T-helper 2 cell treated with Interferon-gamma antibody and Interleukin-4, amounts not matched to agents 5 μg/mL and 100 μg/mL, for 36 hours (primary cell): ENCODE measurements around the gene SPANXN3.
"Not testable (repeated sequence)": the region's sequence is repeated elsewhere in the genome, so short reads cannot be mapped to it uniquely, and the experiment has no call there.

ENCODE experiments used
- DNase-seq: peaks from one replicate; pipeline ENCODE4 v3.0.0; 2021; ENCODE audit warnings: low spot score
- H3K27ac Mint-ChIP-seq: one replicate; pipeline ENCODE4 v1.8.0; 2021; ENCODE audit warnings: mild to moderate bottlenecking, mixed read lengths
- H3K27me3 Mint-ChIP-seq: one replicate; pipeline ENCODE4 v1.8.0; 2021; ENCODE audit warnings: low read depth, mixed read lengths
- H3K36me3 Mint-ChIP-seq: one replicate; pipeline ENCODE4 v1.8.0; 2021; ENCODE audit warnings: low read depth, mixed read lengths
- H3K4me1 Mint-ChIP-seq: one replicate; pipeline ENCODE4 v1.8.0; 2021; ENCODE audit warnings: low read depth, mixed read lengths
- H3K4me3 Mint-ChIP-seq: one replicate; pipeline ENCODE4 v1.8.0; 2022; ENCODE audit warnings: mild to moderate bottlenecking, moderate library complexity, mixed read lengths
- H3K9me3 Mint-ChIP-seq: one replicate; pipeline ENCODE4 v1.8.0; 2021; ENCODE audit warnings: mixed read lengths

Gene SPANXN3

DNA sequence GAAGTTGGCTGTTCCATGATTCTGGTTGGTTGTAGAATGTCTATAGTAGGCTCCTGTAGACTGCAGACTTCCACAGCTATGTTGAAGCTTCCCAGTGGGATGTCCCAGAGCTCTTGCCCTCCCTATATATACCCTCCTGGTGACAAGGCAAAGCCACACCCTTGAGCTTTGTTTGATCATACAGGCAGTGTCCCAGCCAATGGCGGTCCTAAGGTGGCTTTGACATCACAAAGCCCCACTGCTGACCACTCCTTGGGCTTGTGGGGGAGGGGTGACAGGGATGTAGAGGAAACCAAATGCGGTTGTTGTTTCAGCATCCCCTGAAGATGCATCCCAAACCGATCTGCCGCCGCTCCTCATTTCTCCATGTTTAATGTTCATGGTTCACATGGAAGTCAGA lies at the start of gene SPANXN3:
TSS of gene SPANXN3 (minus strand) at position 101 of the 400 bp plus-strand sequence. CDS start at position 17, 84 bp downstream.
- DNase-seq, H3K4me3 Mint-ChIP-seq, H3K27ac Mint-ChIP-seq, H3K27me3 Mint-ChIP-seq, H3K4me1 Mint-ChIP-seq, H3K36me3 Mint-ChIP-seq: not testable (repeated sequence)
- peaks cover 28% of the 10 kb centered on the region for H3K9me3 Mint-ChIP-seq

GRCh38 chrX:143536176-143536575 lies 18.9 kb upstream of the SPANXN3 start:
- Mint-ChIP-seq H3K9me3 (no peaks in the 10 kb centered on the region), H3K36me3 (no peaks in the 10 kb centered on the region), H3K4me3 (no peak overlapping the region), H3K4me1 (no peaks in the 10 kb centered on the region), H3K27ac (no peak overlapping the region), H3K27me3 (no peaks in the 10 kb centered on the region)
- DNase-seq: no peak

DNA sequence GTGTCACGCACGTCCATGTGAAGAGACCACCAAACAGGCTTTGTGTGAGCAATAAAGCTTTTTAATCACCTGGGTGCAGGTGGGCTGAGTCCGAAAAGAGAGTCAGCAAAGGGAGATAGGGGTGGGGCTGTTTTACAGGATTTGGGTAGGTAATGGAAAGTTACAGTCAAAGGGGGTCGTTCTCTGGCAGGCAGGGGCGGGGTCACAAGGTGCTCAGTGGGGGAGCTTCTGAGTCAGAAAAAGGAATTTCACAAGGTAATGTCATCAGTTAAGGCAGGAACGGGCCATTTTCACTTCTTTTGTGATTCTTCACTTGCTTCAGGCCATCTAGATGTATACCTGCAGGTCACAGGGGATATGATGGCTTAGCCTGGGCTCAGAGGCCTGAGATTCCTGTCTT lies 15.1 kb downstream of the SPANXN3 start:
- peaks cover 20% of the 10 kb centered on the region for H3K9me3 Mint-ChIP-seq
- H3K27ac Mint-ChIP-seq, H3K4me3 Mint-ChIP-seq, H3K36me3 Mint-ChIP-seq, H3K4me1 Mint-ChIP-seq, H3K27me3 Mint-ChIP-seq, DNase-seq: not testable (repeated sequence)

DNA sequence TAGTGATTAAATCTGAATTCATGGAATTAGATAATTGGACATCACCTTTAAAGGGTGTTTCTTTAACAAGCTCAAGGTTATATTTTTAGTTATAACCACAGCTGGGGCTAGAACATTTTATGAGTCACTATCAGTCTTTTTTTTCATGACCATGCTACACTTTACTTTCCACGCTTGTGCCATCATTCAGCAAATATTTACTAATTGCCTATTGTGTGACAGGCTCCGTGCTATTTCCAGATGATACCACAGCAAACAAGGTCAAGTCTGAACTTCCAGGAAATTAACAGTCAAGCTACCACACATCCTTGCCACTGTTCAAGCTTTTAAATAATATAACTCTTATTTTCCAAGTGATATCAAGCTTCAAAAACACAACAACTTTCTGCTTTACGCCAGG lies 16.5 kb downstream of the SPANXN3 start:
- no peak for DNase-seq
- H3K27me3 Mint-ChIP-seq: no peaks in the 10 kb centered on the region
- peaks cover 20% of the 10 kb centered on the region for H3K9me3 Mint-ChIP-seq
- H3K4me3 Mint-ChIP-seq: no peak overlapping the region
- H3K36me3 Mint-ChIP-seq: no peaks in the 10 kb centered on the region
- H3K27ac Mint-ChIP-seq: no peak overlapping the region
- H3K4me1 Mint-ChIP-seq: no peaks in the 10 kb centered on the region

- peaks cover 5% of the 10 kb centered on the region for H3K9me3 Mint-ChIP-seq
- H3K36me3 Mint-ChIP-seq: no peaks in the 10 kb centered on the region
These were observed 31.2 kb downstream of the SPANXN3 start for GRCh38 chrX:143486105-143486504.

DNA sequence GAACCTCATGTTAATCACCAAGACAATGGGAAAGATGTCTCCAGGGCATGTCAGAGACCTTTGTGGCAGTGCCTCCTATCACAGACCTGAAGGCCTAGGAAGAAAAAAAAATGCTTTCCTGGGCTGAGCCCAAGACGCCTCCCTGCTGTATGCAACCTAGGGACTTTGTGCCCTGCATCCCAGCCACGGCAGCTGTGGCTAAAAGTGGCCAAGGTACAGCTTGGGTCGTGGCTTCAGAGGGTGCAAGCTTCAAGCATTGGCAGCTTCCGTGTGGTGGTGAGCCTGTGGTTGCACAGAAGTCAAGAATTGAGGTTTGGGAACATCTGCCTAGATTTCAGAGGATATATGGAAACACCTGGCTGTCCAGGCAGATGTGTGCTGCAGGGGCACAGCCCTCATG lies 40.5 kb downstream of the SPANXN3 start:
- no peak overlapping the region for H3K27ac Mint-ChIP-seq
- no peak overlapping the region for H3K4me3 Mint-ChIP-seq
- DNase-seq: no peak
- H3K36me3 Mint-ChIP-seq: no peaks in the 10 kb centered on the region
- no peaks in the 10 kb centered on the region for H3K4me1 Mint-ChIP-seq
- no peaks in the 10 kb centered on the region for H3K27me3 Mint-ChIP-seq
- peaks cover 16% of the 10 kb centered on the region for H3K9me3 Mint-ChIP-seq

More at GRCh38 chrX:143486105-143486504, 31.2 kb downstream of the SPANXN3 start:
- Mint-ChIP-seq H3K27ac (no peak overlapping the region), H3K4me1 (no peaks in the 10 kb centered on the region), H3K27me3 (no peaks in the 10 kb centered on the region), H3K4me3 (no peak overlapping the region)
- no peak for DNase-seq

GRCh38 chrX:143472347-143472938 lies 44.8 kb downstream of the SPANXN3 start:
- H3K27ac Mint-ChIP-seq: no peak overlapping the region
- no peak for DNase-seq
- H3K36me3 Mint-ChIP-seq: no peaks in the 10 kb centered on the region
- H3K27me3 Mint-ChIP-seq: no peaks in the 10 kb centered on the region
- no peaks in the 10 kb centered on the region for H3K4me1 Mint-ChIP-seq
- no peak overlapping the region for H3K4me3 Mint-ChIP-seq
- peaks cover 11% of the 10 kb centered on the region for H3K9me3 Mint-ChIP-seq

GRCh38 chrX:143466130-143466529 lies 51.1 kb downstream of the SPANXN3 start:
- peaks cover 6% of the 10 kb centered on the region for H3K9me3 Mint-ChIP-seq
- H3K4me1 Mint-ChIP-seq: no peaks in the 10 kb centered on the region
- H3K36me3 Mint-ChIP-seq: no peaks in the 10 kb centered on the region
- no peaks in the 10 kb centered on the region for H3K27me3 Mint-ChIP-seq
- no peak overlapping the region for H3K4me3 Mint-ChIP-seq
- no peak overlapping the region for H3K27ac Mint-ChIP-seq
- DNase-seq: no peak

DNA sequence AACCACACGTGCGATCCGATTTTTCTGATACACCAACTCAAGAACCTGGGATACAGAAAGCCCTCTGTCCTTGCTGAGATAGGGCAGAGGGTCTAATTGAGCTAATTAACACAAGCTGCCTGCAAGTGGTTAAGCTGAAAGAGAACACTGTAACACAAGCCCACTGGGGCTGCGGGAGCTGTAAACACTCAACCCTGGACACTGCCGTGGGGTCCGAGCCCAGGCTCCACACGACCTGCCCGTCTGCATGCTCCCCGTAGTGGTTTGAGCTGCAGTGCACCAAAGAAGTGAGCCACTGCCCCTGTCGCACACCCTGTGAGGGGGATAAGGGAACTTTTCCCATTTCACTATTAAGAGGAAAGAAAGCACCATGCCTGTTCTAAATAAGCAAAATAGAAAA lies 54.6 kb downstream of the SPANXN3 start:
- Mint-ChIP-seq H3K4me1 (no peaks in the 10 kb centered on the region), H3K9me3 (peaks cover 15% of the 10 kb centered on the region), H3K27me3 (no peaks in the 10 kb centered on the region), H3K27ac (no peak overlapping the region), H3K4me3 (no peak overlapping the region), H3K36me3 (no peaks in the 10 kb centered on the region)
- DNase-seq: no peak

GRCh38 chrX:143461606-143462005 lies 55.7 kb downstream of the SPANXN3 start:
- Mint-ChIP-seq H3K27me3 (no peaks in the 10 kb centered on the region), H3K27ac (no peak overlapping the region), H3K4me3 (no peak overlapping the region), H3K4me1 (no peaks in the 10 kb centered on the region), H3K36me3 (no peaks in the 10 kb centered on the region), H3K9me3 (peaks cover 15% of the 10 kb centered on the region)
- DNase-seq: no peak
